IMR-90 (cell line): ENCODE measurements around the gene SLC25A3. TPM values are rescaled to one million over a fixed set of nuclear protein-coding genes. Genes with fewer than 3 reads are reported as not detected.

Source experiments
- ATAC-seq: fragments of 200-7000 bp; cut with Tn5 transposase; 2 replicates; pipeline ENCODE4 v1.9.1; 2020; ENCODE audit warnings: low read depth, mild to moderate bottlenecking, moderate library complexity
- BruUV-seq: library from RNA; stranded (reverse); fragments of 400-500 nt; replicated peaks from 2 replicates; lab custom pipeline; 2021; lab: Mats Ljungman, UMichigan
- CTCF ChIA-PET: fragments of 300-600 bp; formaldehyde crosslinking; extraction: SDS; loops from one replicate; lab custom pipeline; 2021; ENCODE audit warnings: antibody characterized with exemption; lab: Yijun Ruan, JAX
- POLR2A ChIA-PET: fragments of 300-600 bp; sonication (Branson Sonifier 250); formaldehyde crosslinking; loops from one replicate; lab custom pipeline; 2022; ENCODE audit warnings: antibody characterized with exemption; ENCODE audit not compliant: unreplicated experiment; lab: Charles Lee
- DNase-seq: peaks from one replicate; pipeline ENCODE4 v3.0.0; 2013
- H2AFZ ChIP-seq: replicated peaks from 2 replicates; pipeline ENCODE3; 2013; ENCODE audit warnings: low read length, mild to moderate bottlenecking; ENCODE audit not compliant: poor library complexity
- H2AK5ac ChIP-seq: 2 replicates; pipeline ENCODE4 v1.6.1; 2013; ENCODE audit warnings: low read depth, low read length, inconsistent platforms
- H2AK9ac ChIP-seq: replicated peaks from 2 replicates; pipeline ENCODE3; 2013; ENCODE audit warnings: mild to moderate bottlenecking, low read depth, low read length, moderate library complexity; ENCODE audit not compliant: poor library complexity
- H2BK120ac ChIP-seq: 2 replicates; pipeline ENCODE4 v1.6.1; 2013; ENCODE audit warnings: low read depth, low read length, inconsistent platforms
- H2BK15ac ChIP-seq: 3 replicates; pipeline ENCODE4 v1.6.1; 2013; ENCODE audit warnings: low read depth, low read length, inconsistent platforms
- H2BK20ac ChIP-seq: 2 replicates; pipeline ENCODE4 v1.6.1; 2013; ENCODE audit warnings: low read depth, mild to moderate bottlenecking, inconsistent platforms, low read length, moderate library complexity
- H2BK5ac ChIP-seq: 2 replicates; pipeline ENCODE4 v1.6.1; 2013; ENCODE audit warnings: mild to moderate bottlenecking, low read depth, low read length, inconsistent platforms; ENCODE audit not compliant: poor library complexity, severe bottlenecking
- H3K14ac ChIP-seq: replicated peaks from 2 replicates; pipeline ENCODE4 v1.6.1; 2013; ENCODE audit warnings: low read depth, low read length, inconsistent platforms
- H3K18ac ChIP-seq: 2 replicates; pipeline ENCODE4 v1.6.1; 2013; ENCODE audit warnings: low read depth, low read length, control low read depth
- H3K23ac ChIP-seq: 2 replicates; pipeline ENCODE4 v1.6.1; 2013; ENCODE audit warnings: low read depth, low read length, inconsistent platforms
- H3K27ac ChIP-seq: 2 replicates; pipeline ENCODE4 v1.5.1; 2013; ENCODE audit warnings: mild to moderate bottlenecking, control low read depth, low read length; ENCODE audit not compliant: insufficient read depth
- H3K27me3 ChIP-seq: 2 replicates; pipeline ENCODE4 v1.6.1; 2013; ENCODE audit warnings: low read length; ENCODE audit not compliant: control insufficient read depth, insufficient read depth
- H3K36me3 ChIP-seq: 2 replicates; pipeline ENCODE4 v1.6.1; 2013; ENCODE audit warnings: low read length, mixed read lengths; ENCODE audit not compliant: control insufficient read depth, insufficient read depth
- H3K4ac ChIP-seq: 2 replicates; pipeline ENCODE4 v1.6.1; 2013; ENCODE audit warnings: low read depth, low read length, inconsistent platforms
- H3K4me1 ChIP-seq: 2 replicates; pipeline ENCODE4 v1.6.1; 2013; ENCODE audit warnings: low read length, mixed read lengths; ENCODE audit not compliant: control insufficient read depth, insufficient read depth
- H3K4me2 ChIP-seq: 2 replicates; pipeline ENCODE4 v1.6.1; 2013; ENCODE audit warnings: low read depth, mild to moderate bottlenecking, control low read depth, low read length, moderate library complexity
- H3K4me3 ChIP-seq: 2 replicates; pipeline ENCODE4 v1.5.1; 2013; ENCODE audit warnings: low read depth, mild to moderate bottlenecking, control low read depth, low read length, moderate library complexity; ENCODE audit not compliant: insufficient read depth
- H3K56ac ChIP-seq: 2 replicates; pipeline ENCODE4 v1.6.1; 2013; ENCODE audit warnings: low read length, inconsistent platforms; ENCODE audit not compliant: insufficient read depth; ENCODE audit errors: extremely low read depth
- H3K79me1 ChIP-seq, 2 experiments: 2 replicates each; pipeline ENCODE4 v1.6.1; 2013; ENCODE audit warnings: low read length in 2 of 2, inconsistent platforms in 1 of 2, low read depth in 1 of 2
- H3K9ac ChIP-seq: 2 replicates; pipeline ENCODE4 v1.6.1; 2013; ENCODE audit warnings: low read depth, low read length, control low read depth
- H3K9me1 ChIP-seq: 2 replicates; pipeline ENCODE4 v1.6.1; 2013; ENCODE audit warnings: low read length, inconsistent platforms; ENCODE audit not compliant: insufficient read depth
- H3K9me3 ChIP-seq: 2 replicates; pipeline ENCODE4 v1.6.1; 2013; ENCODE audit warnings: low read length; ENCODE audit not compliant: control insufficient read depth, insufficient read depth
- H4K20me1 ChIP-seq: 2 replicates; pipeline ENCODE4 v1.6.1; 2013; ENCODE audit warnings: low read length, inconsistent platforms; ENCODE audit not compliant: insufficient read depth
- H4K5ac ChIP-seq: 2 replicates; pipeline ENCODE4 v1.6.1; 2013; ENCODE audit warnings: mild to moderate bottlenecking, low read depth, low read length, control low read depth
- H4K8ac ChIP-seq, 2 experiments: 2 replicates each; pipeline ENCODE4 v1.6.1; 2013; ENCODE audit warnings: low read depth in 2 of 2, low read length in 2 of 2, control low read depth in 1 of 2, inconsistent platforms in 1 of 2
- H4K91ac ChIP-seq: 2 replicates; pipeline ENCODE4 v1.6.1; 2013; ENCODE audit warnings: low read depth, low read length, inconsistent platforms; ENCODE audit not compliant: insufficient read depth
- BHLHE40 ChIP-seq: fragments of 150-350 bp; IDR thresholded peaks from 2 replicates; pipeline ENCODE4 v1.6.1; 2016; ENCODE audit warnings: mild to moderate bottlenecking, low read depth, low read length
- CEBPB ChIP-seq: IDR thresholded peaks from 2 replicates; pipeline ENCODE4 v1.6.1; 2012; ENCODE audit warnings: low read depth, low read length, improper control_type of control experiment
- FOS ChIP-seq: fragments of 150-350 bp; IDR thresholded peaks from 2 replicates; pipeline ENCODE4 v1.6.1; 2016; ENCODE audit warnings: low read depth, low read length
- MAZ ChIP-seq: IDR thresholded peaks from 2 replicates; pipeline ENCODE4 v1.6.1; 2012; ENCODE audit warnings: low read depth, mild to moderate bottlenecking, low read length, improper control_type of control experiment, moderate library complexity, borderline replicate concordance
- POLR2A ChIP-seq: IDR thresholded peaks from 2 replicates; pipeline ENCODE4 v1.6.1; 2012; ENCODE audit warnings: mild to moderate bottlenecking, low read depth, low read length
- RAD21 ChIP-seq: IDR thresholded peaks from 2 replicates; pipeline ENCODE4 v1.6.1; 2012; ENCODE audit warnings: low read length, improper control_type of control experiment
- WGBS, 2 experiments: methylation state at CpG; one replicate each; pipeline versions ENCODE4 v1.1.5 to v1.1.7; 2013; ENCODE audit warnings: missing lambda C conversion rate in 2 of 2; ENCODE audit not compliant: insufficient read length in 1 of 2; ENCODE audit errors: extremely low coverage in 2 of 2; 5-methylcytosine and 5-hydroxymethylcytosine counted together
- dilution Hi-C: fragments of 300-500 bp; cut with HindIII; formaldehyde crosslinking; loops from one replicate; pipeline ENCODE4 v1.14.3; 2018; ENCODE audit warnings: low sequenced_read_pairs; ENCODE audit not compliant: unreplicated experiment
- in situ Hi-C: fragments of 300-500 bp; cut with MboI; formaldehyde crosslinking; loops from 3 replicates; pipeline ENCODE4 v1.14.3; 2019; ENCODE audit warnings: low sequenced_read_pairs, inconsistent platforms, mixed read lengths
- intact Hi-C: fragments of 100-400 bp; cut with micrococcal nuclease; formaldehyde crosslinking; loops from 2 replicates; pipeline ENCODE4 v1.10.0; 2022
- polyA plus RNA-seq, 3 experiments: library from polyadenylated mRNA; depleted of rRNA; stranded (reverse); fragments of >200 nt; gene quantifications; 2 replicates each; pipeline ENCODE4 v1.2.3, GENCODE V29; 2012; ENCODE audit warnings: low replicate concordance in 1 of 3
- total RNA-seq: library from RNA; depleted of rRNA; stranded (reverse); fragments of >200 nt; gene quantifications from 2 replicates; pipeline ENCODE4 v1.2.3, GENCODE V29; 2012
- TF ChIP-seq, protein P1 (sequence below): conservative IDR thresholded peaks from 2 replicates; pipeline ENCODE4 v1.5.1; 2012; ENCODE audit warnings: mild to moderate bottlenecking, low read depth, low read length, improper control_type of control experiment
- TF ChIP-seq, protein P2 (sequence below): fragments of 150-350 bp; IDR thresholded peaks from 2 replicates; pipeline ENCODE4 v1.6.1; 2016; ENCODE audit warnings: low read depth, mild to moderate bottlenecking, low read length, moderate library complexity, borderline replicate concordance

Gene SLC25A3
- total and polyA plus RNA-seq, 2 of the 4 experiments (the other 2 are of a cell fraction): 657 to 861 TPM

DNA sequence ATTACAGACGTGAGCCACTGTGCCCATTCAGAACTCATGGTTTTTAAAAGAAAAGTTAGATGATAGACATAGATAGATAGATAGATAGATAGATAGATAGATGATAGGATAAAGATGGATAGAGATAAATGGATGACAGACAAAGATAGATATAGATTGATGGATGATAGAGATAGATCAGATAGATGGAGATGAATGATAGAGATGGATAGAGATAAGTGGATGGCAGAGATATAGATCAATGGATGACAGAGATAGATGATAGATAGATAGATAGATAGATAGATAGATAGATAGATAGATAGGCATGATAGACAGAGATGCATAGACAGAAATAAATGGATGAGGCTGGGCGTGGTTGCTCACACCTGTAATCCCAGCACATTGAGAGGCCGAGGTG is 13.7 kb upstream of the SLC25A3 start:
- Histone ChIP-seq H2AFZ (no peak overlapping the region), H2BK20ac (no peak overlapping the region), H4K5ac (no peak overlapping the region), H3K9me3 (no peaks in the 10 kb centered on the region), H2AK9ac (no peak overlapping the region), H4K20me1 (no peaks in the 10 kb centered on the region), H2AK5ac (no peak overlapping the region), H3K56ac (no peak overlapping the region), H3K9me1 (no peaks in the 10 kb centered on the region), H2BK15ac (no peak overlapping the region), H3K4ac (no peak overlapping the region), H3K4me3 (no peak overlapping the region), H3K36me3 (no peaks in the 10 kb centered on the region), H3K27me3 (no peaks in the 10 kb centered on the region), H4K8ac (no peak overlapping the region), H3K9ac (no peak overlapping the region), H2BK5ac (no peak overlapping the region), H3K27ac (no peak overlapping the region), H3K4me2 (no peak overlapping the region), H3K18ac (no peak overlapping the region), H4K91ac (no peak overlapping the region), H3K14ac (no peak overlapping the region), H3K79me1 (no peaks in the 10 kb centered on the region), H2BK120ac (no peak overlapping the region), H3K23ac (no peak overlapping the region), H3K4me1 (no peaks in the 10 kb centered on the region)
- dilution Hi-C loops: no loop called here
- CTCF ChIA-PET: no interaction called here
- DNase-seq (no peak), ATAC-seq (no peak)
- WGBS, 2 experiments: 89% methylated on average over 3 of the region's 3 CpGs; no CpG with 5 or more reads in 1 of the 2 experiments
- BruUV-seq: no TSS peak
- TF ChIP-seq POLR2A (no peak), FOS (no peak), RAD21 (no peak), CEBPB (no peak), BHLHE40 (no peak), MAZ (no peak)
- TF ChIP-seq, protein P1, sequence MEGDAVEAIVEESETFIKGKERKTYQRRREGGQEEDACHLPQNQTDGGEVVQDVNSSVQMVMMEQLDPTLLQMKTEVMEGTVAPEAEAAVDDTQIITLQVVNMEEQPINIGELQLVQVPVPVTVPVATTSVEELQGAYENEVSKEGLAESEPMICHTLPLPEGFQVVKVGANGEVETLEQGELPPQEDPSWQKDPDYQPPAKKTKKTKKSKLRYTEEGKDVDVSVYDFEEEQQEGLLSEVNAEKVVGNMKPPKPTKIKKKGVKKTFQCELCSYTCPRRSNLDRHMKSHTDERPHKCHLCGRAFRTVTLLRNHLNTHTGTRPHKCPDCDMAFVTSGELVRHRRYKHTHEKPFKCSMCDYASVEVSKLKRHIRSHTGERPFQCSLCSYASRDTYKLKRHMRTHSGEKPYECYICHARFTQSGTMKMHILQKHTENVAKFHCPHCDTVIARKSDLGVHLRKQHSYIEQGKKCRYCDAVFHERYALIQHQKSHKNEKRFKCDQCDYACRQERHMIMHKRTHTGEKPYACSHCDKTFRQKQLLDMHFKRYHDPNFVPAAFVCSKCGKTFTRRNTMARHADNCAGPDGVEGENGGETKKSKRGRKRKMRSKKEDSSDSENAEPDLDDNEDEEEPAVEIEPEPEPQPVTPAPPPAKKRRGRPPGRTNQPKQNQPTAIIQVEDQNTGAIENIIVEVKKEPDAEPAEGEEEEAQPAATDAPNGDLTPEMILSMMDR: no peak
- TF ChIP-seq, protein P2, sequence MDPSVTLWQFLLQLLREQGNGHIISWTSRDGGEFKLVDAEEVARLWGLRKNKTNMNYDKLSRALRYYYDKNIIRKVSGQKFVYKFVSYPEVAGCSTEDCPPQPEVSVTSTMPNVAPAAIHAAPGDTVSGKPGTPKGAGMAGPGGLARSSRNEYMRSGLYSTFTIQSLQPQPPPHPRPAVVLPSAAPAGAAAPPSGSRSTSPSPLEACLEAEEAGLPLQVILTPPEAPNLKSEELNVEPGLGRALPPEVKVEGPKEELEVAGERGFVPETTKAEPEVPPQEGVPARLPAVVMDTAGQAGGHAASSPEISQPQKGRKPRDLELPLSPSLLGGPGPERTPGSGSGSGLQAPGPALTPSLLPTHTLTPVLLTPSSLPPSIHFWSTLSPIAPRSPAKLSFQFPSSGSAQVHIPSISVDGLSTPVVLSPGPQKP: no peak
- intact Hi-C loops: no loop called here
- POLR2A ChIA-PET: no interaction called here
- in situ Hi-C loops: no loop called here
